ENCODE data around the gene CHST8.
"Not testable (repeated sequence)": the region's sequence is repeated elsewhere in the genome, so short reads cannot be mapped to it uniquely, and the experiment has no call there.

Gene CHST8

GRCh38 chr19:33646306-33646705, 24.6 kb downstream of the CHST8 start:
- Histone ChIP-seq H3K9me3 (ENCODE audit: control insufficient read depth in 1 of 2, low read length in 2 of 2) (no peaks in the 10 kb centered on the region), H3K4me1 (ENCODE audit: control insufficient read depth in 1 of 2, insufficient read depth in 2 of 2, low read length in 2 of 2) (no peaks in the 10 kb centered on the region), H3K27ac (ENCODE audit: low read length) (no peak overlapping the region), H3K4me3 (ENCODE audit: low read depth in 1 of 2, low read length in 2 of 2) (no peak overlapping the region), H3K27me3 (ENCODE audit: low read depth, low read length) (no peaks in the 10 kb centered on the region), H3K36me3 (ENCODE audit: control insufficient read depth in 1 of 2, insufficient read depth in 2 of 2, low read length in 2 of 2) (no peaks in the 10 kb centered on the region)

- Histone ChIP-seq H3K27me3 (ENCODE audit: low read depth, low read length) (no peaks in the 10 kb centered on the region), H3K9me3 (ENCODE audit: control insufficient read depth in 1 of 2, low read length in 2 of 2) (no peaks in the 10 kb centered on the region), H3K4me3 (ENCODE audit: low read depth in 1 of 2, low read length in 2 of 2) (no peak overlapping the region), H3K4me1 (ENCODE audit: control insufficient read depth in 1 of 2, insufficient read depth in 2 of 2, low read length in 2 of 2) (no peaks in the 10 kb centered on the region), H3K36me3 (ENCODE audit: control insufficient read depth in 1 of 2, insufficient read depth in 2 of 2, low read length in 2 of 2) (no peaks in the 10 kb centered on the region), H3K27ac (ENCODE audit: low read length) (no peak overlapping the region)
Observed at GRCh38 chr19:33647146-33647545, 25.4 kb downstream of the CHST8 start.

- Histone ChIP-seq H3K9me3 (ENCODE audit: control insufficient read depth in 1 of 2, low read length in 2 of 2) (no peaks in the 10 kb centered on the region), H3K4me1 (ENCODE audit: control insufficient read depth in 1 of 2, insufficient read depth in 2 of 2, low read length in 2 of 2) (no peaks in the 10 kb centered on the region), H3K27me3 (ENCODE audit: low read depth, low read length) (no peaks in the 10 kb centered on the region)
Observed at GRCh38 chr19:33649627-33650305, 28.0 kb downstream of the CHST8 start.

GRCh38 chr19:33653684-33654083, 31.9 kb downstream of the CHST8 start:
- no peaks in the 10 kb centered on the region for H3K27me3 ChIP-seq (ENCODE audit: low read depth, low read length)
- no peaks in the 10 kb centered on the region for H3K9me3 ChIP-seq (ENCODE audit: control insufficient read depth in 1 of 2, low read length in 2 of 2)
- no peak overlapping the region for H3K4me3 ChIP-seq (ENCODE audit: low read depth in 1 of 2, low read length in 2 of 2)
- H3K27ac ChIP-seq (ENCODE audit: low read length), result no peak overlapping the region
- no peaks in the 10 kb centered on the region for H3K4me1 ChIP-seq (ENCODE audit: control insufficient read depth in 1 of 2, insufficient read depth in 2 of 2, low read length in 2 of 2)
- H3K36me3 ChIP-seq (ENCODE audit: control insufficient read depth in 1 of 2, insufficient read depth in 2 of 2, low read length in 2 of 2), result no peaks in the 10 kb centered on the region

More at GRCh38 chr19:33649627-33650305, 28.0 kb downstream of the CHST8 start:
- Histone ChIP-seq H3K27ac (ENCODE audit: low read length) (no peak overlapping the region), H3K36me3 (ENCODE audit: control insufficient read depth in 1 of 2, insufficient read depth in 2 of 2, low read length in 2 of 2) (no peaks in the 10 kb centered on the region), H3K4me3 (ENCODE audit: low read depth in 1 of 2, low read length in 2 of 2) (no peak overlapping the region)

- H3K36me3 ChIP-seq (ENCODE audit: control insufficient read depth in 1 of 2, insufficient read depth in 2 of 2, low read length in 2 of 2), result no peaks in the 10 kb centered on the region
Observed at GRCh38 chr19:33654840-33655508, 33.2 kb downstream of the CHST8 start.

GRCh38 chr19:33659835-33660234, 38.1 kb downstream of the CHST8 start:
- no peak overlapping the region for H3K4me3 ChIP-seq (ENCODE audit: low read depth in 1 of 2, low read length in 2 of 2)
- H3K27ac ChIP-seq (ENCODE audit: low read length), result no peak overlapping the region

More at GRCh38 chr19:33654840-33655508, 33.2 kb downstream of the CHST8 start:
- H3K27ac ChIP-seq (ENCODE audit: low read length), result no peak overlapping the region
- no peaks in the 10 kb centered on the region for H3K4me1 ChIP-seq (ENCODE audit: control insufficient read depth in 1 of 2, insufficient read depth in 2 of 2, low read length in 2 of 2)
- no peaks in the 10 kb centered on the region for H3K27me3 ChIP-seq (ENCODE audit: low read depth, low read length)
- H3K9me3 ChIP-seq (ENCODE audit: control insufficient read depth in 1 of 2, low read length in 2 of 2), result no peaks in the 10 kb centered on the region
- H3K4me3 ChIP-seq (ENCODE audit: low read depth in 1 of 2, low read length in 2 of 2), result no peak overlapping the region

GRCh38 chr19:33660410-33661124, 38.8 kb downstream of the CHST8 start:
- no peak overlapping the region for H3K4me3 ChIP-seq (ENCODE audit: low read depth in 1 of 2, low read length in 2 of 2)
- H3K9me3 ChIP-seq (ENCODE audit: control insufficient read depth in 1 of 2, low read length in 2 of 2), result no peaks in the 10 kb centered on the region
- no peaks in the 10 kb centered on the region for H3K4me1 ChIP-seq (ENCODE audit: control insufficient read depth in 1 of 2, insufficient read depth in 2 of 2, low read length in 2 of 2)
- H3K36me3 ChIP-seq (ENCODE audit: control insufficient read depth in 1 of 2, insufficient read depth in 2 of 2, low read length in 2 of 2), result no peaks in the 10 kb centered on the region
- H3K27me3 ChIP-seq (ENCODE audit: low read depth, low read length), result no peaks in the 10 kb centered on the region
- no peak overlapping the region for H3K27ac ChIP-seq (ENCODE audit: low read length)

More at GRCh38 chr19:33659835-33660234, 38.1 kb downstream of the CHST8 start:
- Histone ChIP-seq H3K36me3 (ENCODE audit: control insufficient read depth in 1 of 2, insufficient read depth in 2 of 2, low read length in 2 of 2) (no peaks in the 10 kb centered on the region), H3K9me3 (ENCODE audit: control insufficient read depth in 1 of 2, low read length in 2 of 2) (no peaks in the 10 kb centered on the region), H3K27me3 (ENCODE audit: low read depth, low read length) (no peaks in the 10 kb centered on the region), H3K4me1 (ENCODE audit: control insufficient read depth in 1 of 2, insufficient read depth in 2 of 2, low read length in 2 of 2) (no peaks in the 10 kb centered on the region)

- Histone ChIP-seq H3K9me3 (ENCODE audit: control insufficient read depth in 1 of 2, low read length in 2 of 2) (no peaks in the 10 kb centered on the region), H3K27me3 (ENCODE audit: low read depth, low read length) (no peaks in the 10 kb centered on the region), H3K4me3 (ENCODE audit: low read depth in 1 of 2, low read length in 2 of 2) (no peak overlapping the region), H3K36me3 (ENCODE audit: control insufficient read depth in 1 of 2, insufficient read depth in 2 of 2, low read length in 2 of 2) (no peaks in the 10 kb centered on the region), H3K4me1 (ENCODE audit: control insufficient read depth in 1 of 2, insufficient read depth in 2 of 2, low read length in 2 of 2) (no peaks in the 10 kb centered on the region), H3K27ac (ENCODE audit: low read length) (no peak overlapping the region)
Observed at GRCh38 chr19:33661336-33661735, 39.6 kb downstream of the CHST8 start.

GRCh38 chr19:33662391-33663092, 40.8 kb downstream of the CHST8 start:
- no peak overlapping the region for H3K27ac ChIP-seq (ENCODE audit: low read length)
- no peaks in the 10 kb centered on the region for H3K36me3 ChIP-seq (ENCODE audit: control insufficient read depth in 1 of 2, insufficient read depth in 2 of 2, low read length in 2 of 2)
- no peaks in the 10 kb centered on the region for H3K27me3 ChIP-seq (ENCODE audit: low read depth, low read length)
- H3K4me3 ChIP-seq (ENCODE audit: low read depth in 1 of 2, low read length in 2 of 2), result no peak overlapping the region
- no peaks in the 10 kb centered on the region for H3K9me3 ChIP-seq (ENCODE audit: control insufficient read depth in 1 of 2, low read length in 2 of 2)
- H3K4me1 ChIP-seq (ENCODE audit: control insufficient read depth in 1 of 2, insufficient read depth in 2 of 2, low read length in 2 of 2), result no peaks in the 10 kb centered on the region

GRCh38 chr19:33663316-33663715, 41.6 kb downstream of the CHST8 start:
- not testable (repeated sequence) for H3K27ac ChIP-seq (ENCODE audit: low read length); H3K9me3 ChIP-seq (ENCODE audit: control insufficient read depth in 1 of 2, low read length in 2 of 2); H3K36me3 ChIP-seq (ENCODE audit: control insufficient read depth in 1 of 2, insufficient read depth in 2 of 2, low read length in 2 of 2); H3K4me1 ChIP-seq (ENCODE audit: control insufficient read depth in 1 of 2, insufficient read depth in 2 of 2, low read length in 2 of 2); H3K4me3 ChIP-seq (ENCODE audit: low read depth in 1 of 2, low read length in 2 of 2); H3K27me3 ChIP-seq (ENCODE audit: low read depth, low read length)

GRCh38 chr19:33664744-33665143, 43.0 kb downstream of the CHST8 start:
- H3K27me3 ChIP-seq (ENCODE audit: low read depth, low read length), result no peaks in the 10 kb centered on the region
- H3K4me3 ChIP-seq (ENCODE audit: low read depth in 1 of 2, low read length in 2 of 2), result no peak overlapping the region
- no peaks in the 10 kb centered on the region for H3K9me3 ChIP-seq (ENCODE audit: control insufficient read depth in 1 of 2, low read length in 2 of 2)
- H3K27ac ChIP-seq (ENCODE audit: low read length), result no peak overlapping the region
- no peaks in the 10 kb centered on the region for H3K4me1 ChIP-seq (ENCODE audit: control insufficient read depth in 1 of 2, insufficient read depth in 2 of 2, low read length in 2 of 2)
- H3K36me3 ChIP-seq (ENCODE audit: control insufficient read depth in 1 of 2, insufficient read depth in 2 of 2, low read length in 2 of 2), result no peaks in the 10 kb centered on the region
